ENCODE measurements around the gene BICRA.
A peak's percentile ranks its signal among the peaks of the same experiment; 100 is the strongest.
"Not testable (repeated sequence)": the region's sequence is repeated elsewhere in the genome, so short reads cannot be mapped to it uniquely, and the experiment has no call there.

Gene BICRA

GRCh38 chr19:47695533-47696262, 86.8 kb downstream of the BICRA start:
- DNase-seq = no peak

GRCh38 chr19:47696635-47697034, 87.7 kb downstream of the BICRA start:
- no peak for DNase-seq

- DNase-seq = peak; percentile 67
These were observed 89.1 kb downstream of the BICRA start for GRCh38 chr19:47697863-47698609.

GRCh38 chr19:47698631-47699359, 89.9 kb downstream of the BICRA start:
- no peak for DNase-seq

GRCh38 chr19:47699360-47699917, 90.5 kb downstream of the BICRA start:
- peak; percentile 68 for DNase-seq

DNA sequence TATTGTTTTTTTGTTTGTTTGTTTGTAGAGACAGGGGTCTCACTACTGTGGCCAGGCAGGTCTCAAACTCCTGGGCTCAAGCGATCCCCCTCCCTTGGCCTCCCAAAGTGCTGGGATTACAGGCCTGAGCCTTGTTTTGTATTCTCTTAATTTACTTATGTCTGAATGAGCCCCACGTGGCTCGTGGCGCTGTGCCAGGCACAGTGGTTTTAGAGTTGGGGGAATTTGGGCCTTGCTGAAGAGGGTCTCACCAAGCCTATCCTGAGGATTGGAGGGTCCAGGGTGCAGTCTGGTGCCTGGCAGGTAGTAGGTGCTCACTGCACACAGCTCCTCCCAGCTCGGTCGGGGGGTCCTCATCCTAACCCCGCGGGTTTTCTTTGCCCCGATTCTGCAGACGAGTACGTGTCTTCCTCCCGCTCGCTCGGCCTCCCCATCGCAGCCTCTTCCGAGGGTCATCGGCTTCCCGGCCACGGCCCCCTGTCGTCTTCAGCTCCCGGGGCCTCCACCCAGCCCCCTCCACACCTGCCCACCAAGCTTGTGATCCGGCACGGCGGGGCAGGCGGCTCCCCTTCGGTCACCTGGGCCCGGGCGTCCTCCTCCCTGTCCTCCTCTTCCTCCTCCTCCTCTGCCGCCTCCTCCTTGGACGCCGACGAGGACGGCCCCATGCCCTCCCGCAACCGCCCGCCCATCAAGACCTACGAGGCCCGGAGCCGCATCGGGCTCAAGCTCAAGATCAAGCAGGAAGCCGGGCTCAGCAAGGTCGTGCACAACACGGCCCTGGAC, 92.2 kb downstream of the BICRA start:
- DNase-seq = no peak

DNA sequence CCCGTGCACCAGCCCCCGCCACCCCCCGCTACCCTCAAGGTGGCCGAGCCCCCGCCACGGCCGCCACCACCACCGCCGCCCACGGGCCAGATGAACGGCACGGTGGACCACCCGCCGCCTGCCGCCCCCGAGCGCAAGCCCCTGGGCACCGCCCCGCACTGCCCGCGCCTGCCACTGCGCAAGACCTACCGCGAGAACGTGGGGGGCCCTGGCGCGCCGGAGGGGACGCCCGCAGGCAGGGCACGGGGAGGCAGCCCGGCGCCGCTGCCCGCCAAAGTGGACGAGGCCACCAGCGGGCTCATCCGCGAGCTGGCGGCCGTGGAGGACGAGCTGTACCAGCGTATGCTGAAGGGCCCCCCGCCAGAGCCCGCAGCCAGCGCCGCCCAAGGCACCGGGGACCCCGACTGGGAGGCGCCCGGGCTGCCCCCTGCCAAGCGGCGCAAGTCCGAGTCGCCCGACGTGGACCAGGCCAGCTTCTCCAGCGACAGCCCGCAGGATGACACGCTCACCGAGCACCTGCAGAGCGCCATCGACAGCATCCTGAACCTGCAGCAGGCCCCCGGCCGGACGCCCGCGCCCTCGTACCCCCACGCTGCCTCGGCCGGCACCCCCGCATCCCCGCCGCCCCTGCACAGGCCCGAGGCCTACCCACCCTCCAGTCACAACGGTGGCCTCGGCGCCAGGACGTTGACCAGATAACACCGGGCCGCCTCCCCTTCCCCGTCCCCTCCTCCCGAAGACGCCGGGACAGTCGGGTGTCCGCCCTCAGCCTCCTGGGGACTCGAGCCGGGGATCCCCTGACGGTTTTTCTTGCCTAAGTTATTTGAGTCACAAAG, 93.0 kb downstream of the BICRA start:
- DNase-seq = no peak

- no peak for DNase-seq
These were observed 93.7 kb downstream of the BICRA start for GRCh38 chr19:47702671-47703070.

GRCh38 chr19:47703301-47703700, 94.4 kb downstream of the BICRA start:
- DNase-seq = no peak

- DNase-seq = no peak
These were observed 95.1 kb downstream of the BICRA start for GRCh38 chr19:47704024-47704423.

GRCh38 chr19:47704656-47705055, 95.7 kb downstream of the BICRA start:
- no peak for DNase-seq

DNA sequence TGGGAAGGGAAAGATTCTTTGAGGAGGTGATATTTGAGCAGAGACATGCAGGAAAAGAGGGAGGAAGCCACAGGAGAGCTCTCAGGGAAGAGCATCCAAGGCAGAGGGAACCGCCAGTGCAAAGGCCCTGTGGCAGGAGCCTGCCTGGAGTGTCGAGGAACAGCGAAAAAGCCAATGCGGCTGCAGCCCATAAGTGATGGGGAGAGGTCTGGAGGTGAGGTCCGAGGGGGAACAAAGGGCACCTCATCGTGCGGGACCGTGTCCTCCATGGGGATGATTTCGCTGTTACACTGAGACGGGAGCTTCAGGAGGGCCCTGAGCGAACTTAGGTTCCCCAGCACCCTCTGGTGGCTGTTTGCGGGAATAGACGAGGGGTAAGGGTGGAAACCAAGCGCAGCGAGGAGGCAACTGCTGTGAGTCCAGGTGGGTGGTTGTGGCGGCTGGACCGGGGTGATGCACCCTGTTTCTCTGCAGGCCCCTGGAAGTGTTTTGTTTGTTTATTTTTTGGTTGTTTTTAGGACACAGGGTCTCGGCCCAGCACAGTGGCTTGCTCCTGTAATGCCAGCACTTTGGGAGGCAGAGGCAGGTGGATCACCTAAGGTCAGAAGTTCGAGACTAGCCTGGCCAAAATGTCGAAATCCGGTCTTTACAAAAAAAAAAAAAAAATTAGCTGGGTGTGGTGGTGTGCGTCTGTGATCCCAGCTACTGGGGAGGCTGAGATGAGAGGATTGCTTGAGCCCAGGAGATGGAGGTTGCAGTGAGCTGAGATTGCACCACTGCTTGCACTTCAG, 98.4 kb downstream of the BICRA start:
- peak; percentile 78 for DNase-seq

DNA sequence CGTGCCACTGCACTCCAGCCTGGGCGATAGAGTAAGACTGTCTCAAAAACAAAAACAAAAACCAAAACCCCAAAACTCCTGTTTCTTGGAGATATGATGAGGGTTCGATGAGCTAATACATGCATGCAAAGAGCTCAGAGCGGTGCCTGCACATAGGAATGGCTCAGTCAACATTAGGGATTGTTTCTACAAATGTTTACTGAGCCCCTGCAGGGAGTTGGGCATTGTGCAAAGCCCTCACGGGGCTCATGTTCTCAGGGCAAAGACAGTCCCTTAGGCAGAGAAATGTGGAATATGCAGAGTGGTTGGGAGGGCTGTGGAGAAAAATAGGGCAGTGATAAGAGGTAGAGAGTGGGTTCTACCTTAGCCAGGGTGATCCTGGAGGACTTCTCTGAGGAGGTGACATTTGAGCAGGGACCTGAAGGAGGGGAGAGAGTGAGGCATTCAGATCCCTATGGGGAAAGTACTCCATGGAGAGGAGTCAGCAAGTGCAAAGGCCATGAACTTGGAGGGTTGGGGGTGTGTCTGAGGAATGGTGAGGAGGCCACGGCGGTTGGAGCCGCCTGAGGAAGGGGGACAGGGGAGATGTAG, 102.8 kb downstream of the BICRA start:
- no peak for DNase-seq

DNA sequence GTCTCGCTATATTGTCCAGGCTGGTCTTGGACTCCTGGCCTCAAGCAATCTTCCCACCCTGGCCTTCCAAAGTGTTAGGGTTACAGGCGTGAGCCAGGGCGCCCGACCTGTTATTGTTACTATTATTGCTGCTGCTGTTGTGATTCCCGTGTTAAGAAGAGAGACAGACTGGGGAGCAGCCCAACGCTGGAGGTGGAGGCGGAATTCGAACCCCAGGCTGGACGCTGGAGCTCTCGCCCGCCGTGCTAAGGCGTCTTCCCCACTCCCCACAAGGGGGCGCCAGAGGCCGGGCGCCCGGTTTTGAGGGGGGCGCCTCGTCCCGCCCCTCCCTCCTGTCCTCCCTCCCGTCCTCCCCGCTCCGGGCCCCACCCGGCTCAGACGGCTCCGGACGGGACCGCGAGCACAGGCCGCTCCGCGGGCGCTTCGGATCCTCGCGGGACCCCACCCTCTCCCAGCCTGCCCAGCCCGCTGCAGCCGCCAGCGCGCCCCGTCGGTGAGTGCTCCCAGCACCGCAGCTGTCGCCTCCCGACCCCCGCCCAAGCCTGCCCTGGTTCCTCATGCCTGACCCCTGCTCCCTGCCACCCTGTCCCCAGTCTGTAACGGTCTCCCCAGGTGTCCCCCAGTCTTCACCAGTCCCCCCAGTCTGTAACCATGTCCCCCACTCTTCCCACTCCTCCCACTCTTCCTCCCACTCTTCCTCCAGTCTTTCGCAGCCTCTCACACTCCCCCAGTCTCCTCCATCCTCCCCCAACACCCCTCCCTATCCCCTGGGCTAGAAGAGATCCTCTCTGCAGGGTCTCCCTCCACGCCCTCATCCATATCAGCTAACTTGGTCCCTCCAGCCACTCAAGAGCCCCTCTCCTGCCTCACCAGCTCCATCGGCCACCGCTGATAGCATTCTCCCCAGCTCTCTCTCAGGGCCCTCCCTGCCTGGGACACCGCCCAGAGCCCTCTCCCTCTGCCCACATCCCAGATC, 104.4 kb downstream of the BICRA start, which contains the start of gene EHD2:
TSS of gene EHD2 (plus strand) at position 377 of the 976 bp plus-strand sequence. CDS start 3,191 bp downstream, outside the sequence.
- DNase-seq = peak; percentile 55

GRCh38 chr19:47714339-47714738, 105.4 kb downstream of the BICRA start:
- no peak for DNase-seq

- DNase-seq = not testable (repeated sequence)
These were observed 105.9 kb downstream of the BICRA start for GRCh38 chr19:47714855-47715254.

GRCh38 chr19:47716270-47716937, 107.5 kb downstream of the BICRA start:
- DNase-seq = no peak

DNA sequence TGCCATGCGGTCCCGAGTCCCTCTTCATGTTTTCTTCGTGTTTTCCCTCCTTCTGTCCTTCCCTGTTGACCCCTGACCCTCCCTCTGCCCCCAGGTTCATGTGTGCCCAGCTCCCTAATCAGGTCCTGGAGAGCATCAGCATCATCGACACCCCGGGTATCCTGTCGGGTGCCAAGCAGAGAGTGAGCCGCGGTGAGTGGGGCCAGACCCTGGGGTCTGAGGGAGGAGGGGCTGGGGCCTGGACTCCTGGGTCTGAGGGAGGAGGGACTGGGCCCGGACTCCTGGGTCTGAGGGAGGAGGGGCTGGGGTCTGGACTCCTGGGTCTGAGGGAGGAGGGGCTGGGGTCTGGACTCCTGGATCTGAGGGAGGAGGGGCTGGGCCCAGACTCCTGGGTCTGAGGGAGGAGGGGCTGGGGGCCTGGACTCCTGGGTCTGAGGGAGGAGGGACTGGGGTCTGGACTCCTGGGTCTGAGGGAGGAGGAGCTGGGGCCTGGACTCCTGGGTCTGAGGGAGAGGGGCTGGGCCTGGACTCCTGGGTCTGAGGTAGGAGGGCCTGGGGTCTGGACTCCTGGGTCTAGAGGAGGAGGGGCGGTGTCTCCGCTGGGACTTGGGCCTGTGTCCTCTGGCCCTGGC, 109.6 kb downstream of the BICRA start:
- not testable (repeated sequence) for DNase-seq

Measured in CD4-positive, alpha-beta T cell treated with Interleukin-17A for 4 hours (primary cell).